Germinal center (tissue), 1 donor: ENCODE measurements around the gene RSBN1.
"Not testable (repeated sequence)": the region's sequence is repeated elsewhere in the genome, so short reads cannot be mapped to it uniquely, and the experiment has no call there.

ENCODE experiments used
- DNase-seq: peaks from one replicate; pipeline ENCODE4 v3.0.0; 2012; ENCODE audit warnings: mixed read lengths, low spot score

RSBN1 gene

DNA sequence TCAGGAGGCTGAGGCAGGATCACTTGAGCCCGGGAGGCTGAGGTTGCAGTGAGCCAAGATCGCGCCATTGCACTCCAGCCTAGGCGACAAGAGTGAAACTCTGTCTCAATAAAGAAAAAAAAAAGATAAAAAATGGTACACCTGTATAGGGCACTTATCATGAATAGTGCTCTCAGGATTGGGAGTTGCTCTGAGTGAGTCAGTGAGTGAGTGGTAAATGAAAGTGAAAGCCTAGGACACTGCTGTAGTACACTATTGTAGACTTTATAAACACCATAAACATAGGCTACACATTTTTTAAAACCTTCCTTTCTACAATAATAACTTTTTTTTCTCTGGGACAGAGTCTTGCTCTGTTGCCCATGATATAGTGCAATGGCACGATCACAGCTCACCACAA is 69.8 kb downstream of the RSBN1 start:
- no peak for DNase-seq

- no peak for DNase-seq
Observed at GRCh38 chr1:113734357-113735055, 77.8 kb downstream of the RSBN1 start.

DNA sequence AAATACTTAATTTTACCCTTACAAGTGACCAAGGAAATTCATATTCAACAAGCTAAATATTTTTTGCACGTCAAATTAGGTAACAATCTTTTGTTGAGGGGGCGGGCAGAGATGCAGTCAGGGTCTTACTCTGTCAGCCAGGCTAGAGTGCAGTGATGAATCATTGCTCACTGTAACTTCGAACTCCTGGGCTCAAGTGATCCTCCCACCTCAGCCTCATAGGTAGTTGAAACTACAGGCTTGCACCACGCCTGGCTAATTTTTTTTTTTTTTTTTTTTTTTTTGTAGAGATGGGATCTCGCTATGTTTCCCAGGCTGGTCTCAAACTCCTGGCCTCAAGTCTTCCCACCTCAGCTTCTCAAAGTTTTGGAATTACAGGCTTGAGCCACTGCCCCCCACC is 79.5 kb downstream of the RSBN1 start:
- DNase-seq = no peak

DNA sequence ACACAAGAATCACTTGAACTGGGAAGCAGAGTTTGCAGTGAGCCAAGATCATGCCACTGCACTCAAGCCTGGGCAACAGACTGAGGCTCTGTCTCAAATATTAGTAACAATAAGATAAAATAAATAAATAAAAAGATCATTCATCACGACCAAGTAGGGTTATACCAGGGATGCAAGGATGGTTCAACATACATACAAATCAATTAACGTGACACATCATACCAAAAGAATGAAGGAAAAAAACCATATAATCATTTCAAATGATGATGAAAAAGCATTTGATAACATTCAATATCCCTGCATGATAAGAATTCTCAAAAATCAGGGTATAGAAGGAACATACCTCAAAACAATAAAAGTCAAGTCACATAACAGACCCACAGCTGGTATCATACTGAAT is 91.3 kb downstream of the RSBN1 start:
- DNase-seq = no peak

GRCh38 chr1:113718621-113719020 is 93.7 kb downstream of the RSBN1 start:
- DNase-seq = not testable (repeated sequence)

DNA sequence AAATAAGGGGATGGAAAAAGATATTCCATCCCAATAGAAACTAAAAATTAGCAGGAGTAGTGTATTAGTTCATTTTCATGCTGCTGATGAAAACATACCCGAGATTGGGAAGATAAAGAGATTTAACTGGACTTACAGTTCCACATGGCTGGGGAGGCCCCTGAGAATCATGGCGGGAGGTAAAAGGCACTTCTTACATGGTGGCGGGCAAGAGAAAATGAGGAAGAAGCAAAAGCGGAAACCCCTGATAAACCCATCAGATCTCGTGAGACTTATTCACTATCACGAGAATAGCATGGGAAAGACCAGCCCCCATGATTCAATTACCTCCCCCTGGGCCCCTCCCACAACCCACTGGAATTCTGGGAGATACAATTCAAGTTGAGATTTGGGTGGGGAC is 94.8 kb downstream of the RSBN1 start:
- not testable (repeated sequence) for DNase-seq

GRCh38 chr1:113714606-113715269 is 97.5 kb downstream of the RSBN1 start:
- no peak for DNase-seq
